Keratinocyte (primary cell): ENCODE data around the gene CCDC28A.

Experiments
- EZH2 ChIP-seq: IDR thresholded peaks from one replicate; pipeline ENCODE4 v1.6.1; 2012; ENCODE audit warnings: inconsistent platforms, mild to moderate bottlenecking, low read length, moderate library complexity
- TF ChIP-seq, protein P1 (sequence below), 3 experiments: IDR thresholded peaks in 1 of 3; conservative IDR thresholded peaks in 1 of 3; optimal IDR thresholded peaks in 1 of 3; 2 replicates in 2 of 3; 3 replicates in 1 of 3; pipeline versions ENCODE3 to v1.5.1; 2011; ENCODE audit warnings: low read length in 3 of 3, mild to moderate bottlenecking in 3 of 3, moderate library complexity in 2 of 3, control low read depth in 1 of 3, inconsistent platforms in 1 of 3; ENCODE audit not compliant: insufficient read depth in 2 of 3; ENCODE audit errors: extremely low read depth in 1 of 3

DNA sequence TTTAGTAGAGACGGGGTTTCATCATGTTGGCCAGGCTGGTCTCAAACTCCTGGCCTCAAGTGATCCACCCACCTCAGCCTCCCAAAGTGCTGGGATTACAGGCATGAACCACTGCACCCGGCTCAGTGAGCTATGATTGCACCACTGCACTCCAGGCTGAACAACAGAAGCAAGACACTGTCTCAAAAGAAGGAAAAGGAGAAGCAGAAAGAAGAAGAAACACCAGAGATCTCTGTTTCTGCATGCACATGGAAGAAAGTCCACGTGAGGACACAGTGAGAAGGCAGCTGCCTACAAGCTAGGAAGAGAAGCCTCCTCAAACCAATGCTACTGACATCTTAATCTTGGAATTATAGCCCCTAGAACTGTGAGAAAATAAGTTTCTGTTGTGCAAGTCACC, 38.3 kb downstream of the CCDC28A start:
- TF ChIP-seq, protein P1, sequence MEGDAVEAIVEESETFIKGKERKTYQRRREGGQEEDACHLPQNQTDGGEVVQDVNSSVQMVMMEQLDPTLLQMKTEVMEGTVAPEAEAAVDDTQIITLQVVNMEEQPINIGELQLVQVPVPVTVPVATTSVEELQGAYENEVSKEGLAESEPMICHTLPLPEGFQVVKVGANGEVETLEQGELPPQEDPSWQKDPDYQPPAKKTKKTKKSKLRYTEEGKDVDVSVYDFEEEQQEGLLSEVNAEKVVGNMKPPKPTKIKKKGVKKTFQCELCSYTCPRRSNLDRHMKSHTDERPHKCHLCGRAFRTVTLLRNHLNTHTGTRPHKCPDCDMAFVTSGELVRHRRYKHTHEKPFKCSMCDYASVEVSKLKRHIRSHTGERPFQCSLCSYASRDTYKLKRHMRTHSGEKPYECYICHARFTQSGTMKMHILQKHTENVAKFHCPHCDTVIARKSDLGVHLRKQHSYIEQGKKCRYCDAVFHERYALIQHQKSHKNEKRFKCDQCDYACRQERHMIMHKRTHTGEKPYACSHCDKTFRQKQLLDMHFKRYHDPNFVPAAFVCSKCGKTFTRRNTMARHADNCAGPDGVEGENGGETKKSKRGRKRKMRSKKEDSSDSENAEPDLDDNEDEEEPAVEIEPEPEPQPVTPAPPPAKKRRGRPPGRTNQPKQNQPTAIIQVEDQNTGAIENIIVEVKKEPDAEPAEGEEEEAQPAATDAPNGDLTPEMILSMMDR (optimal IDR thresholded peaks at IDR 0.05 in 1 of 3, IDR thresholded peaks at IDR 0.05 in 1 of 3, conservative IDR thresholded peaks at IDR 0.05 in 1 of 3; ENCODE audit: extremely low read depth in 1 of 3, insufficient read depth in 2 of 3, low read length in 3 of 3) = no peak
- TF ChIP-seq EZH2 = no peak
